ENCODE measurements around the gene CTNNBL1. TPM values are rescaled to one million over a fixed set of nuclear protein-coding genes. Genes with fewer than 3 reads are reported as not detected.

CTNNBL1 gene
- total and polyA plus RNA-seq, 8 donors = 14.8 to 34.9 (median 21.3) TPM

DNA sequence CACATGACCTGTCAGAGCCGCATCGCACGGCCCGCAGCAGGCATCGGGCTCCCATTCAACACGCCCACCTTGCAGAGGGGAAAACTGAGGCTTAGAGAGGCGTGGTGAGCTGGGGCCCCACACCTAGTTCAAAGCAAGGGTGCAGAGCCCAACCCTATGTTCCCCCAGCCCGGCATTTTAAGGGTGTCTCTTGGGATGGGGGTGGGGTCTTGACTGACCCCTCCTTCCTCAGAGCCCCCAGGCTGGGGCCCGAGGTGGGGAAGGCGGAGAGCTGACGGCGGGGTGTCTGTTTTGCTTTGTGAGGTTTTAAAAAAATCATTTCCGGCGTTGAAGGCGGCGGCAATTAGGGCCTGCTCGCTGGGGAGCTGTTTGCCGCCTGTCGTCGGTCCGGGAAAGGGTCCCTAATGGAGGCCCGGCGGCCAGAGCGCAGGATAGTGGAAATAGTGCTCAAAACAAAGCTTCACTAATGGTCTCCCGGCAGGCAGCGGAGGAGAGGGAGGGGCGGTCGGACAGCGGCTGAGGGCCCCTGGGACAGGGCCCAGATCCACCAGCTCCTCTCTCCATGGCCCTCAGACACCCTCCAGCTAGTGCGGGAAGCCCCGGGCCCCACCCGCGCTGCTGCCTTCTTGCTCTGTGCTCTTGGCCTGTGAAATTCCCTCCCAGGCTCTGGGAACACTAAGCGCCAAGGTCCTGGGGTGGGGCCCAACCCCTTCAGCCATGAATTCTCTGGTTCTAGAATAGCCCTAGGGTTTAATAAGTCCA, 221.0 kb downstream of the CTNNBL1 start:
- H3K27me3 ChIP-seq = no peaks in the 10 kb centered on the region
- intact Hi-C loops (cut with DNase I) = no loop called here

DNA sequence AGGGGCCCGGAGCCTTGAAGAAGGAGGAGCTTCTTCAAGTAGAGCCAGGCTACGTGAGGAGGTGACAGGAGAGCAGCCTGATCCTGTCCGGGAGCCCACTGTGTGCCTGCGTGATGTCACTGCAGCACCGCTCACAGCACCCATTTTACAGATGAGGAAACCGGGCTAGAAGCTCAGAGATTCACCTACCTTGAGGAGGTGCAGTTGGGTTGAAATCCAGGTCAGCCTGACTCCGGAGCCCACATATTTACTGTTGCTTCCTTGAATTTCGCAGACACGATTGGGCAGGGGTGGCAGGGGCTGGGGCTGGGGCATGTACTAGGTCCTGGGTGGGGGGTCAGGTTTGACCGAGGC, 221.6 kb downstream of the CTNNBL1 start:
- Histone ChIP-seq H3K27me3 (no peaks in the 10 kb centered on the region), H3K4me3 (no peak overlapping the region), H3K27ac (no peak overlapping the region), H3K4me1 (no peaks in the 10 kb centered on the region), H3K9me3 (no peaks in the 10 kb centered on the region), H3K36me3 (no peaks in the 10 kb centered on the region)
- DNase-seq (no peak), ATAC-seq (no peak), FAIRE-seq (no peak)
- intact Hi-C loops (cut with DNase I) = no loop called here
- TF ChIP-seq CTCF (IDR thresholded peaks at IDR 0.05) = no peak
- WGBS, 2 donors = 63% methylated on average over 10 of the region's 10 CpGs

More for the DNA sequence above, 221.0 kb downstream of the CTNNBL1 start:
- no peaks in the 10 kb centered on the region for H3K4me1 ChIP-seq
- no peaks in the 10 kb centered on the region for H3K36me3 ChIP-seq
- 15 to 20% methylated on average over 29 to 34 of the region's 34 CpGs for WGBS, 2 donors
- no peak for TF ChIP-seq CTCF (IDR thresholded peaks at IDR 0.05)
- DNase-seq (peak in 1 of 6 donors; percentile 41), FAIRE-seq (no peak), ATAC-seq (peak in 3 of 4 donors; percentile 46 to 50 (median 47))
- no peak overlapping the region for H3K27ac ChIP-seq
- H3K4me3 ChIP-seq = no peak overlapping the region
- H3K9me3 ChIP-seq = no peaks in the 10 kb centered on the region

GRCh38 chr20:37915800-37916570, 222.2 kb downstream of the CTNNBL1 start:
- no peak overlapping the region for H3K4me3 ChIP-seq
- H3K4me1 ChIP-seq = no peaks in the 10 kb centered on the region
- intact Hi-C loops (cut with DNase I) = no loop called here
- FAIRE-seq (no peak), ATAC-seq (peak; percentile 31 to 54 (median 45)), DNase-seq (peak in 1 of 6 donors; percentile 44)
- H3K36me3 ChIP-seq = no peaks in the 10 kb centered on the region
- WGBS, 2 donors = 12 to 15% methylated on average over 21 of the region's 21 CpGs
- TF ChIP-seq CTCF (IDR thresholded peaks at IDR 0.05) = no peak
- no peaks in the 10 kb centered on the region for H3K27me3 ChIP-seq
- H3K9me3 ChIP-seq = no peaks in the 10 kb centered on the region
- no peak overlapping the region for H3K27ac ChIP-seq

GRCh38 chr20:37917461-37917860, 223.6 kb downstream of the CTNNBL1 start:
- no peak for ATAC-seq
- H3K4me3 ChIP-seq = no peak overlapping the region
- FAIRE-seq = no peak
- WGBS, 2 donors = 62 to 63% methylated on average over 12 of the region's 12 CpGs
- intact Hi-C loops (cut with DNase I) = no loop called here
- no peaks in the 10 kb centered on the region for H3K4me1 ChIP-seq
- peak in 1 of 6 donors; percentile 20 for DNase-seq
- H3K27me3 ChIP-seq = no peaks in the 10 kb centered on the region
- TF ChIP-seq CTCF (IDR thresholded peaks at IDR 0.05) = no peak
- no peaks in the 10 kb centered on the region for H3K9me3 ChIP-seq
- H3K27ac ChIP-seq = no peak overlapping the region
- H3K36me3 ChIP-seq = no peaks in the 10 kb centered on the region

- H3K27me3 ChIP-seq = no peaks in the 10 kb centered on the region
- no peaks in the 10 kb centered on the region for H3K36me3 ChIP-seq
- H3K27ac ChIP-seq = no peak overlapping the region
- H3K4me1 ChIP-seq = no peaks in the 10 kb centered on the region
- no peak for TF ChIP-seq CTCF (IDR thresholded peaks at IDR 0.05)
- peak in 1 of 6 donors; percentile 14 for DNase-seq
- no peak for FAIRE-seq
- H3K9me3 ChIP-seq = no peaks in the 10 kb centered on the region
- H3K4me3 ChIP-seq = no peak overlapping the region
- no peak for ATAC-seq
- intact Hi-C loops (cut with DNase I) = no loop called here
- 67 to 71% methylated on average over 6 of the region's 6 CpGs for WGBS, 2 donors
Observed at GRCh38 chr20:37918035-37918434, 224.2 kb downstream of the CTNNBL1 start.
